Pons (tissue), 1 donor: ENCODE results near the gene ARHGEF33.

ENCODE experiments used
- DNase-seq: peaks from one replicate; pipeline ENCODE4 v3.0.0-alpha.2; 2016; ENCODE audit warnings: low spot score

ARHGEF33 gene

GRCh38 chr2:38889575-38889974, at the start of gene ARHGEF33:
ARHGEF33 (plus strand) TSS chr2:38889875; CDS start chr2:38919448, 29,573 bp downstream.
- no peak for DNase-seq

GRCh38 chr2:38850045-38850444, 39.6 kb upstream of the ARHGEF33 start:
- no peak for DNase-seq

GRCh38 chr2:38856165-38856564, 33.5 kb upstream of the ARHGEF33 start:
- DNase-seq = no peak

- DNase-seq = no peak
Measured at GRCh38 chr2:38862476-38862875, 27.2 kb upstream of the ARHGEF33 start.

GRCh38 chr2:38863061-38863695, 26.5 kb upstream of the ARHGEF33 start:
- no peak for DNase-seq

- no peak for DNase-seq
Measured at GRCh38 chr2:38866773-38867443, 22.8 kb upstream of the ARHGEF33 start.

GRCh38 chr2:38871432-38871831, 18.2 kb upstream of the ARHGEF33 start:
- DNase-seq = no peak

- no peak for DNase-seq
Measured at GRCh38 chr2:38873763-38874162, 15.9 kb upstream of the ARHGEF33 start.

GRCh38 chr2:38875227-38875575, 14.5 kb upstream of the ARHGEF33 start:
- DNase-seq = peak; percentile 8

- DNase-seq = peak; percentile 67
Measured at GRCh38 chr2:38875576-38876367, 13.9 kb upstream of the ARHGEF33 start, which contains the start of the genes DHX57 and MORN2. DHX57 (minus strand) TSS chr2:38875934; CDS start chr2:38868405, 7,529 bp downstream. MORN2 (plus strand) TSS chr2:38875976.

- peak; percentile 3 for DNase-seq
Measured at GRCh38 chr2:38876407-38876806, 13.3 kb upstream of the ARHGEF33 start.

GRCh38 chr2:38886063-38886462, 3.6 kb upstream of the ARHGEF33 start:
- no peak for DNase-seq

- no peak for DNase-seq
Measured at GRCh38 chr2:38887347-38887746, 2.3 kb upstream of the ARHGEF33 start.

GRCh38 chr2:38887902-38888554, 1.6 kb upstream of the ARHGEF33 start:
- no peak for DNase-seq

GRCh38 chr2:38889045-38889444, 630 bp upstream of the ARHGEF33 start:
- no peak for DNase-seq

GRCh38 chr2:38892819-38893218, 3.1 kb downstream of the ARHGEF33 start:
- DNase-seq = no peak

GRCh38 chr2:38898256-38898655, 8.6 kb downstream of the ARHGEF33 start:
- DNase-seq = no peak

GRCh38 chr2:38900726-38901125, 11.1 kb downstream of the ARHGEF33 start:
- no peak for DNase-seq

GRCh38 chr2:38905251-38905650, 15.6 kb downstream of the ARHGEF33 start:
- no peak for DNase-seq

- no peak for DNase-seq
Measured at GRCh38 chr2:38907242-38907641, 17.6 kb downstream of the ARHGEF33 start.

GRCh38 chr2:38907743-38908562, 18.3 kb downstream of the ARHGEF33 start:
- no peak for DNase-seq
